Activated naive CD8-positive, alpha-beta T cell treated with anti-CD3 and anti-CD28 coated beads, Interleukin-2, amount 10 ng/mL, durations not matched to agents 7 days and 5 days (primary cell): ENCODE results near the gene IFITM5. TPM values are rescaled to one million over a fixed set of nuclear protein-coding genes. Genes with fewer than 3 reads are reported as not detected.
A peak's percentile ranks its signal among the peaks of the same experiment; 100 is the strongest.
"Not testable (repeated sequence)": the region's sequence is repeated elsewhere in the genome, so short reads cannot be mapped to it uniquely, and the experiment has no call there.

ENCODE experiments used
- ATAC-seq: fragments of 150-1000 bp; cut with Tn5 transposase; one replicate; pipeline ENCODE4 v1.10.0; 2021; ENCODE audit warnings: low read depth, moderate library complexity
- POLR2A ChIA-PET: fragments of 350-600 bp; sonication (Branson Sonifier 250); formaldehyde crosslinking; loops from one replicate; lab custom pipeline; 2021; ENCODE audit warnings: antibody characterized with exemption; lab: Charles Lee
- DNase-seq: peaks from one replicate; pipeline ENCODE4 v3.0.0; 2021
- H3K27ac Mint-ChIP-seq: one replicate; pipeline ENCODE4 v1.8.0; 2022; ENCODE audit warnings: mild to moderate bottlenecking, mixed read lengths
- H3K27me3 Mint-ChIP-seq: one replicate; pipeline ENCODE4 v1.8.0; 2022; ENCODE audit warnings: mild to moderate bottlenecking, moderate library complexity, mixed read lengths
- H3K36me3 Mint-ChIP-seq: one replicate; pipeline ENCODE4 v1.8.0; 2021; ENCODE audit warnings: mild to moderate bottlenecking, mixed read lengths
- H3K4me1 Mint-ChIP-seq: one replicate; pipeline ENCODE4 v1.8.0; 2021; ENCODE audit warnings: mixed read lengths
- H3K4me3 Mint-ChIP-seq: one replicate; pipeline ENCODE4 v1.8.0; 2022; ENCODE audit warnings: mild to moderate bottlenecking, moderate library complexity, mixed read lengths
- H3K9me3 Mint-ChIP-seq: one replicate; pipeline ENCODE4 v1.8.0; 2021; ENCODE audit warnings: mixed read lengths
- total RNA-seq, 2 experiments: library from RNA; stranded (reverse); gene quantifications; one replicate each; pipeline ENCODE4 v1.2.3, GENCODE V29; 2021

IFITM5 gene
- total RNA-seq, 2 experiments from 2014 or later: not detected

DNA sequence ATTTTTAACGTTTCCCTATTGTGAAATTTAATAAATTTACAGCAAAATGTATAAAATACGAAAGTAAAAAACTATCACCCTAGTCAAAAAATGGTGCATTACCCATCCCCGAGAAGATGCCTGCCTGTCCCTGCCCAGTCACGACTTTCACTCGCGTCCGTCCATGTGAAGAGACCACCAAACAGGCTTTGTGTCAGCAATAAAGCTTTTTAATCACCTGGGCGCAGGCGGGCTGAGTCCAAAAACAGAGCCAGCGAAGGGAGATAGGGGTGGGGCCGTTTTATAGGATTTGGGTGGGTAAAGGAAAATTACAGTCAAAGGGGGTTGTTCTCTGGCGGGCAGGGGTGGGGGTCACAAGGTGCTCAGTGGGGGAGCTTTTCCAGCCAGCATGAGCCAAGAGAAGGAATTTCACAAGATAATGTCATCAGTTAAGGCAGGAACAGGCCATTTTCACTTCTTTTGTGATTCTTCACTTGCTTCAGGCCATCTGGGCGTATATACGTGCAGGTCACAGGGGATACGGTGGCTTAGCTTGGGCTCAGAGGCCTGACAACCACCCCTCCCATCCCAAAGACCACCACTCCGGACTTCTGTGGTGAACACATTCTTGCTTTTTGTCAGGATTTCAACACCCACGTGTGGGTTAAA, 34.4 kb upstream of the IFITM5 start:
- H3K27me3 Mint-ChIP-seq, DNase-seq, H3K27ac Mint-ChIP-seq, H3K4me3 Mint-ChIP-seq, ATAC-seq, H3K9me3 Mint-ChIP-seq: not testable (repeated sequence)
- POLR2A ChIA-PET: interaction anchor here (3.1 kb wide), 1 partner anchor 22 kb away, joined by 12 read pairs; no protein-coding TSS in a partner anchor
- Mint-ChIP-seq H3K4me1 (peaks cover 59% of the 10 kb centered on the region), H3K36me3 (peaks cover 18% of the 10 kb centered on the region)

- peak overlapping the region; percentile 40 for H3K27ac Mint-ChIP-seq
- peaks cover 3% of the 10 kb centered on the region for H3K9me3 Mint-ChIP-seq
- POLR2A ChIA-PET: interaction anchor here (3.1 kb wide), 1 partner anchor 23 kb away, joined by 12 read pairs; no protein-coding TSS in a partner anchor
- no peak for ATAC-seq
- H3K27me3 Mint-ChIP-seq: no peaks in the 10 kb centered on the region
- DNase-seq: no peak
- H3K4me3 Mint-ChIP-seq: peak overlapping the region; percentile 19
- H3K4me1 Mint-ChIP-seq: peaks cover 63% of the 10 kb centered on the region
- peaks cover 18% of the 10 kb centered on the region for H3K36me3 Mint-ChIP-seq
These were observed 33.5 kb upstream of the IFITM5 start for GRCh38 chr11:332651-333480.

- DNase-seq: no peak
- Mint-ChIP-seq H3K27ac (peak overlapping the region; percentile 89), H3K4me3 (peak overlapping the region; percentile 62), H3K27me3 (no peaks in the 10 kb centered on the region), H3K9me3 (peaks cover 3% of the 10 kb centered on the region), H3K4me1 (peaks cover 67% of the 10 kb centered on the region), H3K36me3 (peaks cover 18% of the 10 kb centered on the region)
- ATAC-seq: no peak
- POLR2A ChIA-PET: interaction anchor here (1.1 to 5.6 kb wide), 3 partner anchors 15 to 24 kb away, joined by 9 to 103 read pairs (median 50); partner anchors contain the start of gene IFITM1
These were observed 32.2 kb upstream of the IFITM5 start for GRCh38 chr11:331358-332060.

GRCh38 chr11:330694-331357, 31.5 kb upstream of the IFITM5 start:
- Mint-ChIP-seq H3K9me3 (peaks cover 3% of the 10 kb centered on the region), H3K27me3 (no peaks in the 10 kb centered on the region), H3K36me3 (peaks cover 18% of the 10 kb centered on the region), H3K4me1 (peaks cover 67% of the 10 kb centered on the region), H3K4me3 (peak overlapping the region; percentile 62), H3K27ac (peak overlapping the region; percentile 89)
- DNase-seq: peak; percentile 69
- ATAC-seq: no peak
- POLR2A ChIA-PET: interaction anchor here (0.6 to 5.6 kb wide), 11 partner anchors 11 to 205 kb away, joined by 3 to 103 read pairs (median 9); partner anchors contain the start of genes IFITM1 and SIGIRR

DNA sequence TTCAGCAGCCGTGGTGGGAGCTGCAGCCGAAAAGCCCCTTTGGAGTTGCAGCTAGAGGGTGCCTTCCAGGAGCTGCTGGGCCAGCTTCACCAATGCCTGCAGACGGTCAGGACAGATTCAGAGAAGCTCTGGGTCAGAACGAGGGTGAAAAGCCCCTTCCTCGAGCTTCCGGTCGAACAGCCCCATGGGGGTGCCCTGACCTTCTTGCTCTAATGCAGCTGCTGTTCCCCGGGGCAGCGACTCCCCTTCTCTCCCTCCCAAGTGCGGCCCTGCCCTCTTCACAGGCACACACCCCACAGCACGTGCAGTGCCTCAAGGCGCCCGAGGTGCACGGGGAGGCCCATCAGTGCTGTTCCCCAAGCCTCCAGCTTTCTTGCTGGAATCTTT, 31.0 kb upstream of the IFITM5 start:
- POLR2A ChIA-PET: interaction anchor here (0.6 to 5.6 kb wide), 13 partner anchors 10 to 206 kb away, joined by 3 to 103 read pairs (median 4); partner anchors contain the start of genes IFITM1 and SIGIRR

DNA sequence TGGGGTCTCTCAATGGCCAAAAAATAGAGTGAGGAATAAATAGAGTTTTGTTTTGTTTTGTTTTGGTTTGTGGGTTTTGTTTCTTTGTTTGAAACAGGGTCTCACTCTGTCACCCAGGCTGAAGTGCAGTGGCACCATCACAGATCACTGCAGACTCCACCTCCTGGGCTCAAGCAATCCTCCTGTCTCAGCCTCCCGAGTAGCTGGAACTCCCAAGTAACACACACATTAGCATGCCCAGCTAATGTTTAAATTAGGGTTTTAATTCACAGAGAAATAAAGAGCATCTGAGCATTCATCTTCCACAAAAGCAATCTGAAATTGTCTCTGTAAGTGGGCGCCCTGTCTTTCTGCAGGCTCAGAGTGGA, 30.5 kb upstream of the IFITM5 start:
- Mint-ChIP-seq H3K4me1 (peaks cover 66% of the 10 kb centered on the region), H3K27me3 (no peaks in the 10 kb centered on the region), H3K4me3 (peak overlapping the region; percentile 62), H3K27ac (peak overlapping the region; percentile 89), H3K9me3 (peaks cover 3% of the 10 kb centered on the region), H3K36me3 (peaks cover 18% of the 10 kb centered on the region)
- POLR2A ChIA-PET: interaction anchor here (0.6 to 5.6 kb wide), 15 partner anchors 10 to 206 kb away, joined by 3 to 103 read pairs (median 4); partner anchors contain the start of genes BET1L, IFITM1, RIC8A and SIGIRR
- ATAC-seq (no peak), DNase-seq (no peak)

More for the DNA sequence above, 31.0 kb upstream of the IFITM5 start:
- peaks cover 18% of the 10 kb centered on the region for H3K36me3 Mint-ChIP-seq
- peak overlapping the region; percentile 89 for H3K27ac Mint-ChIP-seq
- ATAC-seq (no peak), DNase-seq (peak; percentile 41)
- peaks cover 3% of the 10 kb centered on the region for H3K9me3 Mint-ChIP-seq
- peak overlapping the region; percentile 62 for H3K4me3 Mint-ChIP-seq
- no peaks in the 10 kb centered on the region for H3K27me3 Mint-ChIP-seq
- peaks cover 64% of the 10 kb centered on the region for H3K4me1 Mint-ChIP-seq

GRCh38 chr11:328516-329100, 29.3 kb upstream of the IFITM5 start:
- POLR2A ChIA-PET: interaction anchor here (0.7 to 5.6 kb wide), 11 partner anchors 9 to 121 kb away, joined by 4 to 103 read pairs (median 14); partner anchors contain the start of genes BET1L, IFITM1 and RIC8A

GRCh38 chr11:328012-328411, 28.7 kb upstream of the IFITM5 start:
- peaks cover 13% of the 10 kb centered on the region for H3K36me3 Mint-ChIP-seq
- no peak for ATAC-seq
- no peaks in the 10 kb centered on the region for H3K27me3 Mint-ChIP-seq
- no peak overlapping the region for H3K4me3 Mint-ChIP-seq
- peaks cover 73% of the 10 kb centered on the region for H3K4me1 Mint-ChIP-seq
- H3K9me3 Mint-ChIP-seq: peaks cover 1% of the 10 kb centered on the region
- POLR2A ChIA-PET: interaction anchor here (0.8 to 6.2 kb wide), 10 partner anchors 12 to 45 kb away, joined by 3 to 103 read pairs (median 11); partner anchors contain the start of genes IFITM1, IFITM2 and PGGHG
- H3K27ac Mint-ChIP-seq: peak overlapping the region; percentile 64
- DNase-seq: peak; percentile 32

More at GRCh38 chr11:328516-329100, 29.3 kb upstream of the IFITM5 start:
- peak overlapping the region; percentile 89 for H3K27ac Mint-ChIP-seq
- peaks cover 74% of the 10 kb centered on the region for H3K4me1 Mint-ChIP-seq
- H3K9me3 Mint-ChIP-seq, ATAC-seq, H3K27me3 Mint-ChIP-seq: not testable (repeated sequence)
- H3K4me3 Mint-ChIP-seq: peak overlapping the region; percentile 62
- peak; percentile 30 for DNase-seq
- H3K36me3 Mint-ChIP-seq: peaks cover 15% of the 10 kb centered on the region

- Mint-ChIP-seq H3K4me3 (peak overlapping the region; percentile 86), H3K36me3 (peaks cover 9% of the 10 kb centered on the region), H3K9me3 (peaks cover 1% of the 10 kb centered on the region), H3K4me1 (peaks cover 69% of the 10 kb centered on the region), H3K27ac (peak overlapping the region; percentile 100), H3K27me3 (no peaks in the 10 kb centered on the region)
- no peak for DNase-seq
- POLR2A ChIA-PET: interaction anchor here (0.8 to 6.2 kb wide), 13 partner anchors 11 to 122 kb away, joined by 3 to 103 read pairs (median 9); partner anchors contain the start of genes IFITM1, IFITM2, NLRP6 and PGGHG
- no peak for ATAC-seq
These were observed 28.2 kb upstream of the IFITM5 start for GRCh38 chr11:327581-327923.

DNA sequence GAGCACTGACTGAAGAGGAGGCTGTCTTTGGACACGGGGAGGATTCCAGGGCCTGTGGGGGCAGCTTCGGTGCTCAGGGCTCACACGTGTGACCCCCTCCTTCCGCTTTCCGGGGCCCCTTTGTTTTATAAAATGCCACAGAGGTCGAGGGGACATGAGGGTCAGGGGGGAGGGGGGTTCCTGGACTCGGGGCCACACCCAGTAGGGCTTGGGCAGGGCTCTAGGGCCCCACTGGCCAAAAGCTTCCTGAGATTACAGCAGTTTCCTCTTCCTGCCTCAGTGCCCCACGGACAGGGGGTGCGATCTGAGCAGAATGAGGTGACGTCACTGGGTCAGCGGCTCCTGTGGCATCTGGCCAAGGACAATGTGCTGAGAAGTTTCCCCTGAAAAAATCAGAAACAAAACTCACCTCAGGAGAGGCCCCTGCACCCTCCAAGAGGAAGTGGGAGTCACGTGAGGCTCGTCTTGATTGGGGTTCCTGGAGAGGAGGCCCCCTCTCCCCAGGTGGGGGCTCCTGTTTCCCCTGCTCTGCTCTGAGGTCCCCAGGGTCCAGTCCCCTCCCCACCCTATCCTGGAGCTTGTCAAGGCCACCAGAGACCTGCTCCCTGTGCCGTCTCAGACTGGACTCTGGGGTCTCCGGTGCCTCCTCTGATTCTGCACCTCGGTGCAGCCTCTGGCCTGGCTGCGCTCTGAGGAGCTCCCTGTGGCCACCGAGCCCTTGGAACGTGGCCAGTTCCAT, 27.7 kb upstream of the IFITM5 start:
- DNase-seq (peak; percentile 77), ATAC-seq (peak; percentile 62)
- H3K36me3 Mint-ChIP-seq: peaks cover 6% of the 10 kb centered on the region
- peaks cover 68% of the 10 kb centered on the region for H3K4me1 Mint-ChIP-seq
- no peaks in the 10 kb centered on the region for H3K27me3 Mint-ChIP-seq
- H3K27ac Mint-ChIP-seq: peak overlapping the region; percentile 100
- peak overlapping the region; percentile 86 for H3K4me3 Mint-ChIP-seq
- POLR2A ChIA-PET: interaction anchor here (0.8 to 6.2 kb wide), 15 partner anchors 11 to 122 kb away, joined by 3 to 103 read pairs (median 8); partner anchors contain the start of genes IFITM1, IFITM2, NLRP6 and PGGHG
- peaks cover 1% of the 10 kb centered on the region for H3K9me3 Mint-ChIP-seq

GRCh38 chr11:326592-326841, 27.2 kb upstream of the IFITM5 start:
- POLR2A ChIA-PET: interaction anchor here (1.0 to 6.2 kb wide), 11 partner anchors 10 to 123 kb away, joined by 4 to 103 read pairs (median 9); partner anchors contain the start of genes IFITM1, IFITM2 and NLRP6
- H3K4me1 Mint-ChIP-seq: peaks cover 63% of the 10 kb centered on the region
- H3K9me3 Mint-ChIP-seq: no peaks in the 10 kb centered on the region
- peak; percentile 66 for DNase-seq
- H3K4me3 Mint-ChIP-seq: peak overlapping the region; percentile 86
- no peaks in the 10 kb centered on the region for H3K27me3 Mint-ChIP-seq
- ATAC-seq: peak; percentile 6
- H3K27ac Mint-ChIP-seq: peak overlapping the region; percentile 100
- H3K36me3 Mint-ChIP-seq: peaks cover 4% of the 10 kb centered on the region
